ENCODE data around the gene RHBDF1.
A peak's percentile ranks its signal among the peaks of the same experiment; 100 is the strongest.

Gene RHBDF1

DNA sequence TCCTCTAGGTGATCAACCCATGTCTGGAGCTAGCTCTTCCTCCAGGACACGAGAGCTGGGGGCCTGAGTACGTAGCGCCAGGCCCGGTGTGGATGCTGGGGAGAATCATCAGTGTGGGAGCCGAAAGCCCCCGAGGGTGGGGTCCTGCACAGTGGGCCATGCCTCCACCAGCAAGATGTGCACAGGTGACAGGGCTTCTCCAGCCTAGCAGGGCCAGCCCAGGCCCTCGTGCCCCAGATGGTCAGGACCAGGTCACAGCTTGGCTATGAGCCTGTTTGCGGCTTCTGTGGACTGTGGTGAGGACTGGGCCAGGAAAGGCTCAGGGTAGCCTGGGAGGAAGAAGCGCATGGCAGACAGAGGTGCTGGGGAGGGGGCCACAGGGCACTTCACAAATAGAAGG, 13.4 kb upstream of the RHBDF1 start:
- TF ChIP-seq, protein P1, sequence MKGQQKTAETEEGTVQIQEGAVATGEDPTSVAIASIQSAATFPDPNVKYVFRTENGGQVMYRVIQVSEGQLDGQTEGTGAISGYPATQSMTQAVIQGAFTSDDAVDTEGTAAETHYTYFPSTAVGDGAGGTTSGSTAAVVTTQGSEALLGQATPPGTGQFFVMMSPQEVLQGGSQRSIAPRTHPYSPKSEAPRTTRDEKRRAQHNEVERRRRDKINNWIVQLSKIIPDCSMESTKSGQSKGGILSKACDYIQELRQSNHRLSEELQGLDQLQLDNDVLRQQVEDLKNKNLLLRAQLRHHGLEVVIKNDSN (IDR thresholded peaks at IDR 0.05): no peak
- no peak for TF ChIP-seq FOXM1 (IDR thresholded peaks at IDR 0.05; ENCODE audit: borderline replicate concordance, low read depth)
- no peak for TF ChIP-seq YY1 (IDR thresholded peaks at IDR 0.05; ENCODE audit: low read depth)
- TF ChIP-seq TAF1 (IDR thresholded peaks at IDR 0.05; ENCODE audit: low read depth): no peak
- TF ChIP-seq, protein P2, sequence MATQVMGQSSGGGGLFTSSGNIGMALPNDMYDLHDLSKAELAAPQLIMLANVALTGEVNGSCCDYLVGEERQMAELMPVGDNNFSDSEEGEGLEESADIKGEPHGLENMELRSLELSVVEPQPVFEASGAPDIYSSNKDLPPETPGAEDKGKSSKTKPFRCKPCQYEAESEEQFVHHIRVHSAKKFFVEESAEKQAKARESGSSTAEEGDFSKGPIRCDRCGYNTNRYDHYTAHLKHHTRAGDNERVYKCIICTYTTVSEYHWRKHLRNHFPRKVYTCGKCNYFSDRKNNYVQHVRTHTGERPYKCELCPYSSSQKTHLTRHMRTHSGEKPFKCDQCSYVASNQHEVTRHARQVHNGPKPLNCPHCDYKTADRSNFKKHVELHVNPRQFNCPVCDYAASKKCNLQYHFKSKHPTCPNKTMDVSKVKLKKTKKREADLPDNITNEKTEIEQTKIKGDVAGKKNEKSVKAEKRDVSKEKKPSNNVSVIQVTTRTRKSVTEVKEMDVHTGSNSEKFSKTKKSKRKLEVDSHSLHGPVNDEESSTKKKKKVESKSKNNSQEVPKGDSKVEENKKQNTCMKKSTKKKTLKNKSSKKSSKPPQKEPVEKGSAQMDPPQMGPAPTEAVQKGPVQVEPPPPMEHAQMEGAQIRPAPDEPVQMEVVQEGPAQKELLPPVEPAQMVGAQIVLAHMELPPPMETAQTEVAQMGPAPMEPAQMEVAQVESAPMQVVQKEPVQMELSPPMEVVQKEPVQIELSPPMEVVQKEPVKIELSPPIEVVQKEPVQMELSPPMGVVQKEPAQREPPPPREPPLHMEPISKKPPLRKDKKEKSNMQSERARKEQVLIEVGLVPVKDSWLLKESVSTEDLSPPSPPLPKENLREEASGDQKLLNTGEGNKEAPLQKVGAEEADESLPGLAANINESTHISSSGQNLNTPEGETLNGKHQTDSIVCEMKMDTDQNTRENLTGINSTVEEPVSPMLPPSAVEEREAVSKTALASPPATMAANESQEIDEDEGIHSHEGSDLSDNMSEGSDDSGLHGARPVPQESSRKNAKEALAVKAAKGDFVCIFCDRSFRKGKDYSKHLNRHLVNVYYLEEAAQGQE (IDR thresholded peaks at IDR 0.05; ENCODE audit: low read depth): no peak
- TF ChIP-seq NFIC (IDR thresholded peaks at IDR 0.05): no peak
- TF ChIP-seq CEBPB (IDR thresholded peaks at IDR 0.05): no peak
- no peak for TF ChIP-seq RAD21 (IDR thresholded peaks at IDR 0.05; ENCODE audit: low read depth)
- TF ChIP-seq, protein P3, sequence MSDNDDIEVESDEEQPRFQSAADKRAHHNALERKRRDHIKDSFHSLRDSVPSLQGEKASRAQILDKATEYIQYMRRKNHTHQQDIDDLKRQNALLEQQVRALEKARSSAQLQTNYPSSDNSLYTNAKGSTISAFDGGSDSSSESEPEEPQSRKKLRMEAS (IDR thresholded peaks at IDR 0.05): no peak
- no peak for TF ChIP-seq TEAD4 (IDR thresholded peaks at IDR 0.05)
- no peak for TF ChIP-seq TCF12 (IDR thresholded peaks at IDR 0.05; ENCODE audit: low read depth)
- TF ChIP-seq ZBTB7A (IDR thresholded peaks at IDR 0.05; ENCODE audit: low read depth): no peak
- TF ChIP-seq EGR1 (IDR thresholded peaks at IDR 0.05): no peak
- no peak for TF ChIP-seq EP300 (IDR thresholded peaks at IDR 0.05; ENCODE audit: borderline replicate concordance)

DNA sequence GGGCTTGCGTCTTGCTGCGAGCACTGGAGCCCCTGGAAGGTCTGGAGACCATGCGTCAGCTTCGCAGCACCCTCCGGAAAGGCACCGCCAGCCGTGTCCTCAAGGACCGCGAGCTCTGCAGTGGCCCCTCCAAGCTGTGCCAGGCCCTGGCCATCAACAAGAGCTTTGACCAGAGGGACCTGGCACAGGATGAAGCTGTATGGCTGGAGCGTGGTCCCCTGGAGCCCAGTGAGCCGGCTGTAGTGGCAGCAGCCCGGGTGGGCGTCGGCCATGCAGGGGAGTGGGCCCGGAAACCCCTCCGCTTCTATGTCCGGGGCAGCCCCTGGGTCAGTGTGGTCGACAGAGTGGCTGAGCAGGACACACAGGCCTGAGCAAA, 13.0 kb upstream of the RHBDF1 start:
- TF ChIP-seq CEBPB (IDR thresholded peaks at IDR 0.05) (no peak), TAF1 (IDR thresholded peaks at IDR 0.05; ENCODE audit: low read depth) (no peak), TEAD4 (IDR thresholded peaks at IDR 0.05) (no peak), FOXM1 (IDR thresholded peaks at IDR 0.05; ENCODE audit: borderline replicate concordance, low read depth) (no peak)

DNA sequence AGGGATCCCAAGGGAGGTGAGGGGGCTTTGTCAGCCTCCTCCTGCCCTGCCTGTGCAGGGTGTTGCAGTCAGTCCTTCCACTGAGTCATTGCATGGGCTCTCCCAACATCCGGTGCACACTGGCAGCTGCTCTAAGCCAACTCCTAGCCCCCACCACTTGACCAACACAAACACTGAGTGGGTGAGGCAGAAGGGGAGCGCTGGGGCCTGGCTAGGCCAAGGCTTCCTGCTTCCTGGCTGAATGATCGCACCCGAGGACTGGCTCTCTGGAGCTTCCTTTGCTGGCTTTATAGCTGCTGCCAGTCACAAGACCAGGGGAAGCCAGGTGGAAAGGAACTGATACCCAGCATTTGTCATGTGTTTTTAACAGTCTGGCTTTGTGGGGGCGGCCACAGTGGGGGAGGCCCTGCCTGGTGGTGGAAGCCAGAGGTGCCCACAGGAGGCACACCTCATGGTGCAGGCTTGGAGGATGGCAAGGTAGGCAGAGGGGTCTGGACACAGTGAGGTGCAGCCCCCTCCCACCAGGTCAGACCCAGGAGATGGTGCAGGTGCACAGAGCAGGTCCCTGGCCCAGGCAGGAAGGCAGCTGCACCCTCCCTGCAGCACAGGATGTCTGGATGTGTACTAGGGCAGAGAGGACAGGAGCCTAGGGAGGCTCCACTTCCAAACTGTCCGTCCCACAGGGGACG, 12.4 kb upstream of the RHBDF1 start:
- TF ChIP-seq RAD21 (IDR thresholded peaks at IDR 0.05; ENCODE audit: low read depth): no peak
- TF ChIP-seq CEBPB (IDR thresholded peaks at IDR 0.05): no peak
- peak; percentile 71; the same call in 1 of the 2 replicates for TF ChIP-seq EP300 (IDR thresholded peaks at IDR 0.05; ENCODE audit: borderline replicate concordance)
- TF ChIP-seq NFIC (IDR thresholded peaks at IDR 0.05): peak; percentile 15; the same call in 1 of the 2 replicates
- TF ChIP-seq YY1 (IDR thresholded peaks at IDR 0.05; ENCODE audit: low read depth): no peak
- no peak for TF ChIP-seq ZBTB7A (IDR thresholded peaks at IDR 0.05; ENCODE audit: low read depth)
- peak; percentile 56; the same call in 1 of the 2 replicates for TF ChIP-seq EGR1 (IDR thresholded peaks at IDR 0.05)
- TF ChIP-seq TAF1 (IDR thresholded peaks at IDR 0.05; ENCODE audit: low read depth): no peak
- TF ChIP-seq, protein P2 (IDR thresholded peaks at IDR 0.05; ENCODE audit: low read depth): no peak
- TF ChIP-seq, protein P3 (IDR thresholded peaks at IDR 0.05): no peak; the same call in 1 of the 2 replicates
- TF ChIP-seq, protein P1 (IDR thresholded peaks at IDR 0.05): no peak
- no peak for TF ChIP-seq TEAD4 (IDR thresholded peaks at IDR 0.05)
- TF ChIP-seq TCF12 (IDR thresholded peaks at IDR 0.05; ENCODE audit: low read depth): peak; percentile 66; the same call in 1 of the 2 replicates
- no peak for TF ChIP-seq FOXM1 (IDR thresholded peaks at IDR 0.05; ENCODE audit: borderline replicate concordance, low read depth)
- TF ChIP-seq CREB1 (IDR thresholded peaks at IDR 0.05; ENCODE audit: low read depth): no peak

- TF ChIP-seq, protein P3 (IDR thresholded peaks at IDR 0.05): 0 out of 2 replicates have a peak, but pooled peaks have one; percentile 2
- TF ChIP-seq TCF12 (IDR thresholded peaks at IDR 0.05; ENCODE audit: low read depth): peak; percentile 57; the same call in 1 of the 2 replicates
- TF ChIP-seq, protein P1 (IDR thresholded peaks at IDR 0.05): peak; percentile 70
- no peak for TF ChIP-seq CREB1 (IDR thresholded peaks at IDR 0.05; ENCODE audit: low read depth)
Observed at GRCh38 chr16:83781-84615, 11.6 kb upstream of the RHBDF1 start.
